Measurements from ENCODE around the gene SH3BGRL. TPM values are rescaled to one million over a fixed set of nuclear protein-coding genes. Genes with fewer than 3 reads are reported as not detected.

The SH3BGRL gene
- total and polyA plus RNA-seq, 9 donors: 88.3 to 257 (median 125) TPM

GRCh38 chrX:81263059-81263458 lies 61.2 kb downstream of the SH3BGRL start:
- WGBS, 3 donors: 49 to 60% (median 56%) methylated on average over 2 of the region's 2 CpGs
- Histone ChIP-seq H3K9me3 (no peaks in the 10 kb centered on the region), H3K27ac (no peak overlapping the region), H3K36me3 (no peaks in the 10 kb centered on the region), H3K4me3 (no peak overlapping the region), H3K27me3 (no peaks in the 10 kb centered on the region), H3K4me1 (ENCODE audit: insufficient read depth) (no peaks in the 10 kb centered on the region)
- intact Hi-C loops (cut with DNase I): no loop called here
- TF ChIP-seq POLR2A (IDR thresholded peaks at IDR 0.05) (no peak), EP300 (IDR thresholded peaks at IDR 0.05) (no peak)
- TF ChIP-seq, protein P1, sequence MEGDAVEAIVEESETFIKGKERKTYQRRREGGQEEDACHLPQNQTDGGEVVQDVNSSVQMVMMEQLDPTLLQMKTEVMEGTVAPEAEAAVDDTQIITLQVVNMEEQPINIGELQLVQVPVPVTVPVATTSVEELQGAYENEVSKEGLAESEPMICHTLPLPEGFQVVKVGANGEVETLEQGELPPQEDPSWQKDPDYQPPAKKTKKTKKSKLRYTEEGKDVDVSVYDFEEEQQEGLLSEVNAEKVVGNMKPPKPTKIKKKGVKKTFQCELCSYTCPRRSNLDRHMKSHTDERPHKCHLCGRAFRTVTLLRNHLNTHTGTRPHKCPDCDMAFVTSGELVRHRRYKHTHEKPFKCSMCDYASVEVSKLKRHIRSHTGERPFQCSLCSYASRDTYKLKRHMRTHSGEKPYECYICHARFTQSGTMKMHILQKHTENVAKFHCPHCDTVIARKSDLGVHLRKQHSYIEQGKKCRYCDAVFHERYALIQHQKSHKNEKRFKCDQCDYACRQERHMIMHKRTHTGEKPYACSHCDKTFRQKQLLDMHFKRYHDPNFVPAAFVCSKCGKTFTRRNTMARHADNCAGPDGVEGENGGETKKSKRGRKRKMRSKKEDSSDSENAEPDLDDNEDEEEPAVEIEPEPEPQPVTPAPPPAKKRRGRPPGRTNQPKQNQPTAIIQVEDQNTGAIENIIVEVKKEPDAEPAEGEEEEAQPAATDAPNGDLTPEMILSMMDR (IDR thresholded peaks at IDR 0.05): no peak
- DNase-seq: no peak

DNA sequence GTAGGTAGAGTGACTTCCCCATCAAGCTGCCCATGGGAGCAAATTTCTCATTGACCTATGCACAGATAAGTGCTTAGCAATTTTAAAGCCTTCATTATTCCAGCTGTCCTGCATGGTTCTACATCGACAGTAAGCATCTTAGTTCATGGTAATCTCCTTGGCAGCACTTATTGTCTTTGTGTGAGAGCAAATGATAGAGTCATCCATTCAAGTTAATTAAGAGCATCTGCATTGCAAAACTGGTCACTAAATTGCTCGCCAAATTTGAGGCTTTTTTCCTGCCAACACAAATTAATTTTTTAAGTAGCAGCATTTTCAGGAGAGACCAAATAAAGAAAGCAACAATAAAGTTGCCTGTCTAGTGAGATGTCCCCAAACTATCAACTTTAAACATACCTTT lies 76.7 kb downstream of the SH3BGRL start:
- H3K4me3 ChIP-seq: no peak overlapping the region
- H3K9me3 ChIP-seq: no peaks in the 10 kb centered on the region
- H3K27me3 ChIP-seq: no peaks in the 10 kb centered on the region
- no peaks in the 10 kb centered on the region for H3K36me3 ChIP-seq
- no peak overlapping the region for H3K27ac ChIP-seq
- no peak for DNase-seq
- H3K4me1 ChIP-seq (ENCODE audit: insufficient read depth): no peaks in the 10 kb centered on the region
- intact Hi-C loops (cut with DNase I): no loop called here
- WGBS, 3 donors: 53 to 56% (median 54%) methylated on average over 2 of the region's 2 CpGs
- TF ChIP-seq POLR2A (IDR thresholded peaks at IDR 0.05): no peak
- TF ChIP-seq, protein P1 (IDR thresholded peaks at IDR 0.05): no peak
- TF ChIP-seq EP300 (IDR thresholded peaks at IDR 0.05): no peak

DNA sequence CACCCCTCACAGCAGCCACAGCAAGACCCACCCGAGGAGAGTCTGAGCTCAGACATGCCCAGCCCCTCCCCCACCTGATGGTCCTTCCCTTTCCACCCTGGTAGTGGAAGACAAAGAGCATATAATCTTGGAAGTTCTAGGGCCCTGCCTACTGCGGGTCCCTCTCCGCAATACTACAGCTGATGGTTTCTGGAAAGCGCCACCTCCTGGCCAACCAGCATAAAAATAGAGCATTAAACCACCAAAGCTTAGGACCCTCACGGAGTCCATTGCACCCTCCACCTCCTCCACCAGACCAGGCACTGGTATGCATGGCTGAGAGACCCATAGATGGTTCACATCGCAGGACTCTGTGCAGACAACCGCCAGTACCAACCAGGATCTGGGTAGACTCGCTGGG lies 78.2 kb downstream of the SH3BGRL start:
- Histone ChIP-seq H3K9me3 (no peaks in the 10 kb centered on the region), H3K4me1 (ENCODE audit: insufficient read depth) (no peaks in the 10 kb centered on the region), H3K4me3 (no peak overlapping the region), H3K36me3 (no peaks in the 10 kb centered on the region), H3K27me3 (no peaks in the 10 kb centered on the region), H3K27ac (no peak overlapping the region)
- WGBS, 3 donors: 47 to 59% (median 58%) methylated on average over 8 of the region's 8 CpGs
- intact Hi-C loops (cut with DNase I): no loop called here
- DNase-seq: no peak
- TF ChIP-seq EP300 (IDR thresholded peaks at IDR 0.05) (no peak), POLR2A (IDR thresholded peaks at IDR 0.05) (no peak)
- TF ChIP-seq, protein P1 (IDR thresholded peaks at IDR 0.05): no peak

DNA sequence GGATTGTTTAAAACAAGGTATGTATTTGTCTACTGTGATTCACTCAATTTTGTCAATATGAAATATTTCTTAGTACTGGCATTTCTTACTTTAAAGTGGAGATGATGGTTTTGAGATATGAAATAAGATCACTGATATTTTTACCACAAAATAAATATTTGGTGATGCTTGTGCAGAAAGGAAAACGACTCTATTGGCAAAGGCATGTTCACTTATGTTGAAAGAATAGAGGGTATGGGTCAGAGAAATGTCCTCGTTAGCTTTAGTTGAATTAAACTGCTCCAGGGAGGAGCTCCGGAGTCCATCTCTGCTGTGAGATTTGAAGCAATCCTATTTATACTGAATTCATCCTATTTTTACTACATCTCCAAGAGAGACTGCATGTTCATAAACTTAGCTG lies 84.2 kb downstream of the SH3BGRL start:
- Histone ChIP-seq H3K36me3 (no peaks in the 10 kb centered on the region), H3K27me3 (no peaks in the 10 kb centered on the region), H3K27ac (no peak overlapping the region), H3K4me3 (no peak overlapping the region), H3K9me3 (no peaks in the 10 kb centered on the region), H3K4me1 (ENCODE audit: insufficient read depth) (no peaks in the 10 kb centered on the region)
- TF ChIP-seq EP300 (IDR thresholded peaks at IDR 0.05) (no peak), POLR2A (IDR thresholded peaks at IDR 0.05) (no peak)
- TF ChIP-seq, protein P1 (IDR thresholded peaks at IDR 0.05): no peak
- 59 to 64% (median 60%) methylated on average over 3 of the region's 3 CpGs for WGBS, 3 donors
- intact Hi-C loops (cut with DNase I): no loop called here
- DNase-seq: no peak

GRCh38 chrX:81286608-81287007 lies 84.7 kb downstream of the SH3BGRL start:
- H3K4me3 ChIP-seq: no peak overlapping the region
- H3K27ac ChIP-seq: no peak overlapping the region
- no peaks in the 10 kb centered on the region for H3K27me3 ChIP-seq
- TF ChIP-seq, protein P1 (IDR thresholded peaks at IDR 0.05): no peak
- TF ChIP-seq POLR2A (IDR thresholded peaks at IDR 0.05): no peak
- no peak for TF ChIP-seq EP300 (IDR thresholded peaks at IDR 0.05)
- H3K36me3 ChIP-seq: no peaks in the 10 kb centered on the region
- intact Hi-C loops (cut with DNase I): no loop called here
- WGBS, 3 donors: 69 to 86% (median 74%) methylated on average over 1 of the region's 1 CpG
- H3K9me3 ChIP-seq: no peaks in the 10 kb centered on the region
- no peaks in the 10 kb centered on the region for H3K4me1 ChIP-seq (ENCODE audit: insufficient read depth)
- no peak for DNase-seq
